Measurements from ENCODE around the gene FOXI3. TPM values are rescaled to one million over a fixed set of nuclear protein-coding genes. Genes with fewer than 3 reads are reported as not detected.
"Not testable (repeated sequence)": the region's sequence is repeated elsewhere in the genome, so short reads cannot be mapped to it uniquely, and the experiment has no call there.

FOXI3 gene
- total RNA-seq, 1 donor from 2014 or later: not detected

GRCh38 chr2:88416016-88416663, 36.4 kb downstream of the FOXI3 start:
- Mint-ChIP-seq H3K4me1 (ENCODE audit: low read depth) (no peaks in the 10 kb centered on the region), H3K4me3 (ENCODE audit: low read depth) (no peak overlapping the region), H3K27me3 (ENCODE audit: low read depth) (peaks cover 4% of the 10 kb centered on the region), H3K27ac (no peak overlapping the region), H3K9me3 (no peaks in the 10 kb centered on the region), H3K36me3 (ENCODE audit: low read depth) (no peaks in the 10 kb centered on the region)
- DNase-seq (ENCODE audit: low spot score): no peak
- intact Hi-C loops (cut with micrococcal nuclease): no loop called here

- H3K27ac Mint-ChIP-seq; H3K4me1 Mint-ChIP-seq (ENCODE audit: low read depth); H3K9me3 Mint-ChIP-seq; H3K36me3 Mint-ChIP-seq (ENCODE audit: low read depth); DNase-seq (ENCODE audit: low spot score); H3K27me3 Mint-ChIP-seq (ENCODE audit: low read depth); H3K4me3 Mint-ChIP-seq (ENCODE audit: low read depth); intact Hi-C loops (cut with micrococcal nuclease): not testable (repeated sequence)
Observed at GRCh38 chr2:88408870-88409269, 43.6 kb downstream of the FOXI3 start.

DNA sequence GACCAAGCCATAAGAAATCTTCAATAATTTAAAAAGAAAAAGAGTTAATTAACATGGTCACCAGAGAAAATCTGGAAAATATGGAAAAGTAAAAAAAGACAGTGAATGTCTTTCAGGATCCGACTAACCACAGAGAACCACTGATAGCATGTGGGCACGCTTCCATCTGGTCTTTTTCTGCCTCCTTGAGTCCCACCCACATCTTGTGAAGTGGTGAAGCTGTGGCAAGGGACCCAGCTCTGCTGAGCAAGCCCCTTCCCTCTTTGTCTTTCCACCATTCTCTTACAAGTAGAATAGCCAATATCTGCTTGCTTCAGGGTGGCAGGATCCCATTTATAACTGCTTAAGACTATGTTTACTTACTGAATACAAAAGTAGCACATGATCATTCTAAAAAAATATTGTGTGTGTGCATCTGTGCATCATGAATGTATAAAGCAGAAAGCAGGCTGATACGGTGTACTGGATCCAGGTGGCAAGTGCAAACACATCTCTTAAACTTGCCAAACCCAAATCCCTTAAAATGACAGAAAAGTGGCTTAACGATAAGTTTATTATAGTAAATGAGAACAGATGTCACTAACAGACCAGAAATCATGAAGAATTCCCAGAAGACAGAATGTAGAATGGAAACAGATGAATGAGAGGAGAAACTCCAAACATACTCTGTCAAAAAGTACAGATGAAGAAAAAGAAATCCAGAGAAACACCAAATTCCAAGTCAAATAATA, 52.3 kb downstream of the FOXI3 start:
- Mint-ChIP-seq H3K4me1 (ENCODE audit: low read depth) (no peaks in the 10 kb centered on the region), H3K4me3 (ENCODE audit: low read depth) (no peak overlapping the region), H3K27ac (no peak overlapping the region), H3K27me3 (ENCODE audit: low read depth) (peaks cover 5% of the 10 kb centered on the region), H3K36me3 (ENCODE audit: low read depth) (no peaks in the 10 kb centered on the region), H3K9me3 (no peaks in the 10 kb centered on the region)
- DNase-seq (ENCODE audit: low spot score): no peak
- intact Hi-C loops (cut with micrococcal nuclease): no loop called here

DNA sequence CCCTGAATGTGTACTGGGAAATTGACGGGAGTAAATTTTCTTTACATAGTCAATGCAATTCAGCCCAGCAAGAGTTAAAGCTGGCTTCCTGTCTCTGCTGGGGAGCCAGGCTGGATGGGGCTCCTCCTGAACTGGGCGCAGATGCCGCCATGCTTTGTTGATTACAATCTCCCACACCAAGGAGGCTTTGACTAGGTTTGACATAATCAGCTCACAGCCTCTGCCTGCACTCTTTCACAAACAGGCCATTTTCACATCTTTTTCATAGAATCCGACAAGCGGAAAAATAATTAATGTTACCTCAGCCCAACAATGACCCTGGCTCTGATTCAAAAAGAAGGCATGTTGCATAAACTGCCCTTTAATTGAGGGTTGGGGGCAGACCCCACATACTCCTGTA, 54.3 kb downstream of the FOXI3 start:
- Mint-ChIP-seq H3K9me3 (no peaks in the 10 kb centered on the region), H3K27ac (no peak overlapping the region), H3K36me3 (ENCODE audit: low read depth) (no peaks in the 10 kb centered on the region), H3K4me3 (ENCODE audit: low read depth) (no peak overlapping the region), H3K27me3 (ENCODE audit: low read depth) (peaks cover 5% of the 10 kb centered on the region), H3K4me1 (ENCODE audit: low read depth) (no peaks in the 10 kb centered on the region)
- DNase-seq (ENCODE audit: low spot score): no peak
- intact Hi-C loops (cut with micrococcal nuclease): no loop called here

Other genes starting within 250 kb of the FOXI3 start
- gene EIF2AK3, start 174.8 kb upstream of the FOXI3 start, total RNA-seq: 20.0 and 22.5 TPM in 2 replicates
- 67.1 and 68.4 TPM in 2 replicates for gene RPIA, start 239.0 kb upstream of the FOXI3 start, total RNA-seq

Measured in activated T-helper 2 cell treated with anti-CD3 and anti-CD28 coated beads, Interferon-gamma antibody, Interleukin-2, Interleukin-4, amounts not matched to agents 10 μg/mL and 5 μg/mL and 100 μg/mL, durations not matched to agents 14 hours and 24 hours and 36 hours (primary cell).